Measurements from ENCODE around the gene LRRC8D. TPM values are rescaled to one million over a fixed set of nuclear protein-coding genes. Genes with fewer than 3 reads are reported as not detected.
"Not testable (repeated sequence)": the region's sequence is repeated elsewhere in the genome, so short reads cannot be mapped to it uniquely, and the experiment has no call there.

LRRC8D gene
- total RNA-seq (10 to 100 TPM; 23.8 to 43.4 (median 33.0) TPM), total RNA-seq (27.4 to 189 (median 73.6) reads per million in 29 experiments)
- 36.2 TPM for total RNA-seq (2013)

DNA sequence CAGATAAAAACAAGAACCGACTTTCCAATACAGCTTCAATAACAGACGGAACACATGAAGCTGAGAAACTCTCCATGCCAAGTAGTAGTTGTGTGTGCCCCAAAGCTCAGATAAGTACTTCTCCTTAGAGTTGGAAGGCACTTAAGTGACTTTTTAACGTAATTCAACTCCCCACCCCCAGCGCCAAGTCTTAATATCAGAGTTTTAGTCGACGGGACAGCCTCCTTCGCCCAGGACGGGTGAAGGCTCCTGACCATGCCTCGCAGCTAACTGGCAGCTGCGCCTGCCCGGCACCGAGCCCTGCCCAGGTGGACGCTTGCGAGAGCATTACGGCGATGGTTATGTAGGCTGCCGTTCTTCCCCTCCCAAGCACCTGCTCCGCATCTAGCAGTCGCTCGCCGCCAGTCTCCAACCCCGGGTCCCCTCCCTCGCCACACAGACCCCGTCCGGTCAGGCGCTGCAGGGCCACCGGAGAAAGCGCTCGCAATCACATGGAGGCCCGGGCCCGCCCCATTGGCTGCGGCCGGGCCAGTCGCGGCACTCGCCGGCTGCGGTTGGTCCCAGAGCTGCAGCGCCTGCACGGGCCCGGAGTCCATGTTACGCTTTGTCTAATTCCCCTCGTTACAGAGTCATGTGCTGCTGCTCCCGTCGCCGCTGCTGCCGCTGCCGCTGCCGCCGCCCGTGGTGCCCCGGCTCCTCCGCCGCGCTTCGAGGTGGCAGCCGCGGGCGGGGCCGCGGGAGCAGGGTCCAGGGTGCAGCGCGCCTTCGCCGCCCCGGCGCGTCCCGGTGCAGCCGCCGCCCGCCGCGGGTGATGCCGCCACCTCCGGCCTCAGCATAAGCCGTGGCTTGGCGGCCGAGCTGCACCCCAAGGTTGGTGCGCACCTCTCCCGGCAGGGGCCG, at the start of gene LRRC8D:
Gene LRRC8D, plus strand, starts transcription at position 611 of the 900 bp plus-strand sequence. CDS start 112,037 bp downstream, outside the sequence.
- Histone ChIP-seq H3K27me3 (replicated peaks in 1 of 2; ENCODE audit: control insufficient read depth in 2 of 2, extremely low read depth in 1 of 2, insufficient read depth in 2 of 2, low read length in 1 of 2) (no peaks in the 10 kb centered on the region), H3K4me3 (ENCODE audit: control insufficient read depth in 1 of 2, extremely low read depth in 1 of 2, low read length in 1 of 2) (peak within 1 kb of the TSS; percentile 81), H3K4me1 (ENCODE audit: control insufficient read depth in 1 of 2, extremely low read depth in 1 of 2, insufficient read depth in 2 of 2, low read length in 2 of 2) (peaks cover 11 to 17% of the 10 kb centered on the region in 2 experiments), H3K36me3 (ENCODE audit: control insufficient read depth in 2 of 2, extremely low read depth in 1 of 2, insufficient read depth in 1 of 2, low read length in 1 of 2) (no peaks in the 10 kb centered on the region), H3K9me3 (no peaks in the 10 kb centered on the region), H3K27ac (ENCODE audit: low read length) (peak within 1 kb of the TSS; percentile 52)
- ATAC-seq (replicated peaks in 1 of 4) (peak; percentile 70 to 77 (median 71)), DNase-seq (peak; percentile 11 to 77 (median 40))
- CTCF ChIA-PET, result interaction anchor here in 1 of 2 donors (0.5 to 1.6 kb wide), 3 partner anchors 23 to 165 kb away, joined by 3 to 5 read pairs (median 5); no protein-coding TSS in a partner anchor
- no peaks in the 10 kb centered on the region for H3K27me3 Mint-ChIP-seq
- peak within 1 kb of the TSS; percentile 84 to 94 (median 87) for H3K4me3 Mint-ChIP-seq
- under 1% methylated on average over 78 of the region's 82 CpGs for WGBS (ENCODE audit: insufficient coverage)
- no peaks in the 10 kb centered on the region for H3K9me3 Mint-ChIP-seq
- peaks cover under 1% of the 10 kb centered on the region for H3K36me3 Mint-ChIP-seq
- H3K4me1 Mint-ChIP-seq, result peaks cover 30 to 42% (median 38%) of the 10 kb centered on the region in 3 donors
- POLR2A ChIA-PET, result interaction anchor here in 1 of 2 donors (1.1 kb wide), 1 partner anchor 43 kb away, joined by 3 read pairs; no protein-coding TSS in a partner anchor
- peak within 1 kb of the TSS; percentile 73 to 88 for H3K27ac Mint-ChIP-seq

- Histone ChIP-seq H3K27me3 (replicated peaks in 1 of 2; ENCODE audit: control insufficient read depth in 2 of 2, extremely low read depth in 1 of 2, insufficient read depth in 2 of 2, low read length in 1 of 2) (peaks cover 0 to 4% of the 10 kb centered on the region in 2 experiments), H3K4me1 (ENCODE audit: control insufficient read depth in 1 of 2, extremely low read depth in 1 of 2, insufficient read depth in 2 of 2, low read length in 2 of 2) (peaks cover 3 to 12% of the 10 kb centered on the region in 2 experiments), H3K9me3 (no peaks in the 10 kb centered on the region), H3K27ac (ENCODE audit: low read length) (no peak overlapping the region), H3K36me3 (ENCODE audit: control insufficient read depth in 2 of 2, extremely low read depth in 1 of 2, insufficient read depth in 1 of 2, low read length in 1 of 2) (no peaks in the 10 kb centered on the region), H3K4me3 (ENCODE audit: control insufficient read depth in 1 of 2, extremely low read depth in 1 of 2, low read length in 1 of 2) (no peak overlapping the region)
- no peaks in the 10 kb centered on the region for H3K9me3 Mint-ChIP-seq
- H3K27me3 Mint-ChIP-seq, result no peaks in the 10 kb centered on the region
- ATAC-seq (replicated peaks in 1 of 4), result no peak
- WGBS (ENCODE audit: insufficient coverage), result 100% methylated on average over 1 of the region's 5 CpGs
- no peak overlapping the region for H3K4me3 Mint-ChIP-seq
- CTCF ChIA-PET, result interaction anchor here (0.6 to 1.4 kb wide), 4 partner anchors 8 to 153 kb away, joined by 3 to 4 read pairs (median 4); no protein-coding TSS in a partner anchor
- POLR2A ChIA-PET, result interaction anchor here (0.6 to 1.0 kb wide), 2 partner anchors 228 to 251 kb away, joined by 3 to 5 read pairs; no protein-coding TSS in a partner anchor
- H3K4me1 Mint-ChIP-seq, result peaks cover 17 to 21% (median 20%) of the 10 kb centered on the region in 3 donors
- no peak for DNase-seq
- no peaks in the 10 kb centered on the region for H3K36me3 Mint-ChIP-seq
- no peak overlapping the region for H3K27ac Mint-ChIP-seq
These were observed 48.8 kb upstream of the LRRC8D start for GRCh38 chr1:89771991-89772560.

- H3K27ac ChIP-seq (ENCODE audit: low read length); H3K27ac Mint-ChIP-seq; H3K9me3 Mint-ChIP-seq; H3K4me3 ChIP-seq (ENCODE audit: control insufficient read depth in 1 of 2, extremely low read depth in 1 of 2, low read length in 1 of 2); POLR2A ChIA-PET; H3K27me3 Mint-ChIP-seq; ATAC-seq (replicated peaks in 1 of 4); H3K27me3 ChIP-seq (replicated peaks in 1 of 2; ENCODE audit: control insufficient read depth in 2 of 2, extremely low read depth in 1 of 2, insufficient read depth in 2 of 2, low read length in 1 of 2); H3K9me3 ChIP-seq; H3K36me3 ChIP-seq (ENCODE audit: control insufficient read depth in 2 of 2, extremely low read depth in 1 of 2, insufficient read depth in 1 of 2, low read length in 1 of 2); DNase-seq; H3K36me3 Mint-ChIP-seq: not testable (repeated sequence)
- H3K4me1 ChIP-seq (ENCODE audit: control insufficient read depth in 1 of 2, extremely low read depth in 1 of 2, insufficient read depth in 2 of 2, low read length in 2 of 2), result peaks cover 5 to 14% of the 10 kb centered on the region in 2 experiments
- CTCF ChIA-PET, result interaction anchor here in 1 of 2 donors (0.5 kb wide), 1 partner anchor 227 kb away, joined by 5 read pairs; no protein-coding TSS in a partner anchor
- H3K4me1 Mint-ChIP-seq, result peaks cover 24 to 28% (median 26%) of the 10 kb centered on the region in 3 donors
- peak overlapping the region in 1 of 3 donors; percentile 6 for H3K4me3 Mint-ChIP-seq
- no CpG with 5 or more reads among the region's 1 CpG for WGBS (ENCODE audit: insufficient coverage)
These were observed 44.7 kb upstream of the LRRC8D start for GRCh38 chr1:89776104-89776503.

- peaks cover 13 to 26% of the 10 kb centered on the region in 2 experiments for H3K4me1 ChIP-seq (ENCODE audit: control insufficient read depth in 1 of 2, extremely low read depth in 1 of 2, insufficient read depth in 2 of 2, low read length in 2 of 2)
- WGBS (ENCODE audit: insufficient coverage), result no CpG with 5 or more reads among the region's 2 CpGs
- POLR2A ChIA-PET, result interaction anchor here in 1 of 2 donors (0.7 kb wide), 1 partner anchor 122 kb away, joined by 8 read pairs; no protein-coding TSS in a partner anchor
- H3K9me3 Mint-ChIP-seq; H3K27me3 Mint-ChIP-seq; H3K27ac Mint-ChIP-seq; H3K27ac ChIP-seq (ENCODE audit: low read length); H3K36me3 ChIP-seq (ENCODE audit: control insufficient read depth in 2 of 2, extremely low read depth in 1 of 2, insufficient read depth in 1 of 2, low read length in 1 of 2); DNase-seq; CTCF ChIA-PET; H3K9me3 ChIP-seq; H3K4me3 ChIP-seq (ENCODE audit: control insufficient read depth in 1 of 2, extremely low read depth in 1 of 2, low read length in 1 of 2); H3K36me3 Mint-ChIP-seq; H3K4me3 Mint-ChIP-seq; ATAC-seq (replicated peaks in 1 of 4); H3K27me3 ChIP-seq (replicated peaks in 1 of 2; ENCODE audit: control insufficient read depth in 2 of 2, extremely low read depth in 1 of 2, insufficient read depth in 2 of 2, low read length in 1 of 2): not testable (repeated sequence)
- peaks cover 35 to 40% (median 38%) of the 10 kb centered on the region in 3 donors for H3K4me1 Mint-ChIP-seq
These were observed 43.6 kb upstream of the LRRC8D start for GRCh38 chr1:89777271-89777670.

DNA sequence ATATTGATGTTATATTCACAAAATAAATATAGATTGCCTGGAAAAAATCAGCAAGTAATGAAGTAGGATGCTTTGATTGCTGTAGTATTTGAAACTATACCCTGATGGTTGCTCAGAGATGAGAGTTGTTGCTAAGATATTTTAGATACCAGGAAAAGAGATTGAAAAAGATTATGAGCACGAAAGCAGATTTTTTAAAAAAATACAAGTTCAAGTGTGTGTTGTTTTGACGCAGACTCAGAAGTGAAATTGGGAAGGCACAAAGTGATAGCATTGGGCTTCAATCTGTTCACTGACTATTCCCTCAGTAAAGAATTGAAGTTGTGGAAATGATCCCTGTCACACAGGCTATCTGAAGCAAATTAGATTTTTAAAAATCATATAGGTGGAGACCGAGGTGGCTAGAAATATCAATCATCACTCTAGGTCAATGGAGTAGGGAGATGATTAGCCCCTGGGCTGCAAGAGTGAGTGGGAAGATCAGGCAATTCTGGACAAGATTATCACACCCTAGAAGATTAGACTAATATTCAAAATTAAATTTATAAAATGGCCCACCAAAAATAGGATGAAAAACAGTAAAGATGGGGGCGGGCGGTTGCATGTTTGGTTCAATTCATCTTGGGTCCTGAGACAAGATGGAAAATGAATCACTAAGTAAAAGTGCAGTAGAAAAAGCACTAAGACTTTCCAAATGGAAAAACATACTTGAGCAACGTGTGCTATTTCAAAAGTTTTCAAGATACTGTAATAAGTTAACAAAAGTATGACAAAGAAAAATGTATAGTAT, 41.5 kb upstream of the LRRC8D start:
- H3K36me3 ChIP-seq (ENCODE audit: control insufficient read depth in 2 of 2, extremely low read depth in 1 of 2, insufficient read depth in 1 of 2, low read length in 1 of 2), result no peaks in the 10 kb centered on the region
- H3K9me3 ChIP-seq, result no peaks in the 10 kb centered on the region
- ChIA-PET POLR2A (no interaction called here), CTCF (no interaction called here)
- H3K4me1 ChIP-seq (ENCODE audit: control insufficient read depth in 1 of 2, extremely low read depth in 1 of 2, insufficient read depth in 2 of 2, low read length in 2 of 2), result peaks cover 15 to 28% of the 10 kb centered on the region in 2 experiments
- no peaks in the 10 kb centered on the region for H3K9me3 Mint-ChIP-seq
- H3K4me3 ChIP-seq (ENCODE audit: control insufficient read depth in 1 of 2, extremely low read depth in 1 of 2, low read length in 1 of 2), result no peak overlapping the region
- H3K27me3 Mint-ChIP-seq, result no peaks in the 10 kb centered on the region
- H3K36me3 Mint-ChIP-seq, result no peaks in the 10 kb centered on the region
- no peak overlapping the region for H3K27ac ChIP-seq (ENCODE audit: low read length)
- no peak overlapping the region for H3K4me3 Mint-ChIP-seq
- no peak overlapping the region for H3K27ac Mint-ChIP-seq
- no peak for ATAC-seq (replicated peaks in 1 of 4)
- H3K4me1 Mint-ChIP-seq, result peaks cover 40 to 43% (median 40%) of the 10 kb centered on the region in 3 donors
- WGBS (ENCODE audit: insufficient coverage), result 80% methylated on average over 2 of the region's 6 CpGs
- no peak for DNase-seq
- no peaks in the 10 kb centered on the region for H3K27me3 ChIP-seq (replicated peaks in 1 of 2; ENCODE audit: control insufficient read depth in 2 of 2, extremely low read depth in 1 of 2, insufficient read depth in 2 of 2, low read length in 1 of 2)
